Natural killer cell (primary cell): ENCODE results near the gene COP1. TPM values are rescaled to one million over a fixed set of nuclear protein-coding genes. Genes with fewer than 3 reads are reported as not detected.

Experiments used
- ATAC-seq, 3 donors: fragments of 150-1000 bp in 2 of 3; fragments of 200-7000 bp in 1 of 3; cut with Tn5 transposase; 1 replicate in 1 of 3; 2 replicates in 2 of 3; pipeline ENCODE4 v1.10.0; 2021; ENCODE audit warnings: mild to moderate bottlenecking in 2 of 3, moderate library complexity in 2 of 3
- DNase-seq, 2 donors: peaks; one replicate each; pipeline versions ENCODE4 v3.0.0 to v3.0.0-alpha.2; 2013 to 2021; ENCODE audit warnings: mixed read lengths in 1 of 2
- H3K27ac ChIP-seq: one replicate; pipeline ENCODE4 v1.5.1; 2013; ENCODE audit warnings: mild to moderate bottlenecking, low read length
- H3K27me3 ChIP-seq: one replicate; pipeline ENCODE4 v1.6.1; 2013; ENCODE audit warnings: low read length; ENCODE audit not compliant: control insufficient read depth, insufficient read depth
- H3K36me3 ChIP-seq: one replicate; pipeline ENCODE4 v1.6.1; 2013; ENCODE audit warnings: low read length; ENCODE audit not compliant: control insufficient read depth, insufficient read depth
- H3K4me1 ChIP-seq: one replicate; pipeline ENCODE4 v1.6.1; 2013; ENCODE audit warnings: low read length; ENCODE audit not compliant: control insufficient read depth, insufficient read depth
- H3K4me3 ChIP-seq: one replicate; pipeline ENCODE4 v1.5.1; 2013; ENCODE audit warnings: low read length
- H3K9me3 ChIP-seq: one replicate; pipeline ENCODE4 v1.6.1; 2013; ENCODE audit warnings: low read length; ENCODE audit not compliant: control insufficient read depth, insufficient read depth
- H3K27ac Mint-ChIP-seq, 2 donors: one replicate each; pipeline ENCODE4 v1.8.0; 2022; ENCODE audit warnings: mild to moderate bottlenecking in 2 of 2, mixed read lengths in 2 of 2, moderate library complexity in 1 of 2
- H3K27me3 Mint-ChIP-seq, 2 donors: one replicate each; pipeline ENCODE4 v1.8.0; 2022; ENCODE audit warnings: low read depth in 2 of 2, mixed read lengths in 2 of 2
- H3K36me3 Mint-ChIP-seq: one replicate; pipeline ENCODE4 v1.8.0; 2022; ENCODE audit warnings: mixed read lengths
- H3K4me1 Mint-ChIP-seq, 2 donors: one replicate each; pipeline ENCODE4 v1.8.0; 2022; ENCODE audit warnings: mixed read lengths in 2 of 2
- H3K4me3 Mint-ChIP-seq: one replicate; pipeline ENCODE4 v1.8.0; 2022; ENCODE audit warnings: mild to moderate bottlenecking, moderate library complexity, mixed read lengths
- H3K9me3 Mint-ChIP-seq, 2 donors: one replicate each; pipeline ENCODE4 v1.8.0; 2022; ENCODE audit warnings: mixed read lengths in 2 of 2
- WGBS: methylation state at CpG from one replicate; pipeline ENCODE4 v1.1.7; 2013; ENCODE audit warnings: missing lambda C conversion rate; ENCODE audit not compliant: insufficient coverage; 5-methylcytosine and 5-hydroxymethylcytosine counted together
- intact Hi-C: fragments of 100-400 bp; cut with micrococcal nuclease; formaldehyde crosslinking; loops from one replicate; pipeline ENCODE4 v1.14.2; 2022
- total RNA-seq, 4 donors: library from RNA; stranded (reverse); fragments of 120-200 nt in 1 of 4; gene quantifications; one replicate each; pipeline versions ENCODE4 v1.2.3 to v1.2.4, GENCODE V29; 2013 to 2022
- TF ChIP-seq, protein P1 (sequence below): fragments of 200-600 bp; IDR thresholded peaks from one replicate; pipeline ENCODE4 v1.8.0; 2022; ENCODE audit warnings: antibody characterized with exemption

Gene COP1
- total RNA-seq, 3 donors from 2014 or later (not counting 1 experiment from before 2014, with no cell fraction given), result 56.2 to 70.9 (median 60.9) TPM

DNA sequence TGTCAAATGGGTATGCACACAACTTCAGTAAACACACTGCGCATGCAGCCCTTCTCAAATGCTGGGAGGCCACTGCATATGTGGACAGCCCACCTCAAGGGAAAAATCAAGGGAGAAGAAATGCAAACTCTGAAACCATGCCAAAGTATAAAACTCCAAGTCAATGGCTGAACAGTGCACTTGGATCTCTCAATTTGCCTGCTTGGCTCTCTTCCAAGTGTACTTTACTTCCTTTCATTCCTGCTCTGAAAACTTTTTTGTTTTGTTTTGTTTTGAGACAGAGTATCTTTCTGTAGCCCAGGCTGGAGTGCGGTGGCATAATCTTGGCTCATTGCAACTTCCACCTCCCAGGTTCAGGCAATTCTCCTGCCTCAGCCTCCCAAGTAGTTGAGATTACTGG lies 18.8 kb upstream of the COP1 start:
- no peak overlapping the region for H3K27ac ChIP-seq
- no peaks in the 10 kb centered on the region for H3K4me1 ChIP-seq
- H3K36me3 ChIP-seq, result no peaks in the 10 kb centered on the region
- H3K4me1 Mint-ChIP-seq, result no peaks in the 10 kb centered on the region
- DNase-seq, result no peak
- H3K9me3 Mint-ChIP-seq, result no peaks in the 10 kb centered on the region
- H3K4me3 Mint-ChIP-seq, result no peak overlapping the region
- TF ChIP-seq, protein P1, sequence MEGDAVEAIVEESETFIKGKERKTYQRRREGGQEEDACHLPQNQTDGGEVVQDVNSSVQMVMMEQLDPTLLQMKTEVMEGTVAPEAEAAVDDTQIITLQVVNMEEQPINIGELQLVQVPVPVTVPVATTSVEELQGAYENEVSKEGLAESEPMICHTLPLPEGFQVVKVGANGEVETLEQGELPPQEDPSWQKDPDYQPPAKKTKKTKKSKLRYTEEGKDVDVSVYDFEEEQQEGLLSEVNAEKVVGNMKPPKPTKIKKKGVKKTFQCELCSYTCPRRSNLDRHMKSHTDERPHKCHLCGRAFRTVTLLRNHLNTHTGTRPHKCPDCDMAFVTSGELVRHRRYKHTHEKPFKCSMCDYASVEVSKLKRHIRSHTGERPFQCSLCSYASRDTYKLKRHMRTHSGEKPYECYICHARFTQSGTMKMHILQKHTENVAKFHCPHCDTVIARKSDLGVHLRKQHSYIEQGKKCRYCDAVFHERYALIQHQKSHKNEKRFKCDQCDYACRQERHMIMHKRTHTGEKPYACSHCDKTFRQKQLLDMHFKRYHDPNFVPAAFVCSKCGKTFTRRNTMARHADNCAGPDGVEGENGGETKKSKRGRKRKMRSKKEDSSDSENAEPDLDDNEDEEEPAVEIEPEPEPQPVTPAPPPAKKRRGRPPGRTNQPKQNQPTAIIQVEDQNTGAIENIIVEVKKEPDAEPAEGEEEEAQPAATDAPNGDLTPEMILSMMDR, result no peak
- WGBS, result 96% methylated on average over 2 of the region's 2 CpGs
- H3K27me3 ChIP-seq, result no peaks in the 10 kb centered on the region
- no peaks in the 10 kb centered on the region for H3K36me3 Mint-ChIP-seq
- H3K9me3 ChIP-seq, result no peaks in the 10 kb centered on the region
- H3K4me3 ChIP-seq, result no peak overlapping the region
- ATAC-seq, result no peak
- no peak overlapping the region for H3K27ac Mint-ChIP-seq
- H3K27me3 Mint-ChIP-seq, result peaks cover 0 to 4% of the 10 kb centered on the region in 2 donors
- intact Hi-C loops, result no loop called here

DNA sequence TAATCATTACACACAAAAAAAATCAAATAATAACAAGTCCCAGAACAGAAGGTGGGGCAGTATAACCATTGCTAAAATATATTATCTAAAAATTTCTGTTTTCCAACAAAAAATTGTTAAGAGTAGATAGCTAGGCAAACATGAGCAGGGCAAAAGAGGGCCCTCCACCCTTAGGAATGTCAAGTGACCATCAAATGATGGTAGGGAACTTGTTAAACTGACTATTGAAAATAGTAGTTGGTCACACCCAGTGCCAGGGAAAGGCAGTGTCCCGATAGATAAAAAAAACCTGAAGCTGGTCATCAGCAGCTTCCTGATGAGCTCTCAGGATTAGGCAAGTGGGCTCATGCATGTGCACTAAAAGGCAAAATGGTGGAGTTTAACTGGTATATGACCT lies 18.4 kb upstream of the COP1 start:
- H3K36me3 Mint-ChIP-seq, result no peaks in the 10 kb centered on the region
- TF ChIP-seq, protein P1, result no peak
- intact Hi-C loops, result no loop called here

DNA sequence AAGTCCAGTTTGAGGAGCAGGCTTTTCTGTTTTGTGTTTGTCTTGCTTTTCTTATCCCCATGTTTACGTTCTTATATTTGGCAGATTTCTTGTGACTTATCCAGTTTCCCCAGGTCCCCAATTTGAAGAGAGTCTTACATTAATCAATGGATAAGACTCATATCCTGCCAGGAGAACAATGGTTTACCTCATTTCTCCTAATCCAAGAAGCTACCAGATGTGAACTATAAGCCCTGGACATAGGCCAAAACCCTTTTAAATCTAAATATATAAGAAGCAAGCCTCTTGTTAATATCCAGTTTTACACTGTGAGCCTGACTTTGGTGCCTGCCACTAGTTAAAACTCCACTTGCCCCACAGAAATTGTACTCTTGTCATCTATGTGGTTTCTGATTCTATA lies 15.1 kb upstream of the COP1 start:
- H3K9me3 ChIP-seq, result no peaks in the 10 kb centered on the region
- no peaks in the 10 kb centered on the region for H3K27me3 ChIP-seq
- no peaks in the 10 kb centered on the region for H3K36me3 Mint-ChIP-seq
- intact Hi-C loops, result no loop called here
- TF ChIP-seq, protein P1, result no peak
- no peaks in the 10 kb centered on the region for H3K4me1 ChIP-seq
- H3K27me3 Mint-ChIP-seq, result peaks cover 11 to 18% of the 10 kb centered on the region in 2 donors
- no peak overlapping the region for H3K27ac Mint-ChIP-seq
- no peak overlapping the region for H3K27ac ChIP-seq
- H3K36me3 ChIP-seq, result no peaks in the 10 kb centered on the region
- H3K4me3 ChIP-seq, result no peak overlapping the region
- WGBS, result 92% methylated on average over 1 of the region's 1 CpG
- no peaks in the 10 kb centered on the region for H3K9me3 Mint-ChIP-seq
- ATAC-seq (no peak), DNase-seq (no peak)
- no peak overlapping the region for H3K4me3 Mint-ChIP-seq
- no peaks in the 10 kb centered on the region for H3K4me1 Mint-ChIP-seq

More for the DNA sequence above, 18.4 kb upstream of the COP1 start:
- 82% methylated on average over 1 of the region's 1 CpG for WGBS
- Histone ChIP-seq H3K4me3 (no peak overlapping the region), H3K36me3 (no peaks in the 10 kb centered on the region), H3K27ac (no peak overlapping the region), H3K9me3 (no peaks in the 10 kb centered on the region), H3K27me3 (no peaks in the 10 kb centered on the region), H3K4me1 (no peaks in the 10 kb centered on the region)
- no peaks in the 10 kb centered on the region for H3K9me3 Mint-ChIP-seq
- peaks cover 0 to 4% of the 10 kb centered on the region in 2 donors for H3K27me3 Mint-ChIP-seq
- no peak for ATAC-seq
- DNase-seq, result no peak
- H3K27ac Mint-ChIP-seq, result no peak overlapping the region
- no peak overlapping the region for H3K4me3 Mint-ChIP-seq
- no peaks in the 10 kb centered on the region for H3K4me1 Mint-ChIP-seq

DNA sequence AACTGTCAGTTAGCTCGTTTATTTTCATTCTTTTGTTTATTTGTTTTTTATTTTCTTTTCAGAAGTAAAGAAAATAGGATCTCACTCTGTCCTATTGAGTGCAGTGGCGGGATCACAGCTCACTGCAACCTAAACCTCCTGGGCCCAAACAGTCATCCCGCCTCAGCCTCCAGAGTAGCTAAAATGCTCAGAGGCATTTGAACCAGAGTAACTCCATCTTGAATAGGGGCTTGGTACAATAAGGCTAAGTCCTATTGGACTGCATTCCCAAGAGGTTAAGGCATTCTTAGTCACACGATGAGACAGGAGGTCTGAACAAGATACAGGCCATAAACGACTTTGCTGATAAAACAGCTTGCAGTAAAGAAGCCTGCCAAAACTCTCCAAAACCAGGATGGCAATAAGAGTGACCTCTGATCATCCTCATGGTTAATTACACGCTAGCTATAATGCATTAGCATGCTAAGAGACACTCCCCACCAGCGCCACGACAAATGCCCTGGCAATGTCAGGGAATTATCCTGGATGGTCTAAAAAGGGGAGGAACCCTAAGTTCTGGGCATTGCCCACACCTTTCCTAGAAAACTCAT lies 13.1 kb upstream of the COP1 start:
- no peaks in the 10 kb centered on the region for H3K4me1 ChIP-seq
- no peaks in the 10 kb centered on the region for H3K9me3 ChIP-seq
- no peak overlapping the region for H3K4me3 ChIP-seq
- Mint-ChIP-seq H3K27me3 (peaks cover 19 to 34% of the 10 kb centered on the region in 2 donors), H3K27ac (no peak overlapping the region), H3K36me3 (no peaks in the 10 kb centered on the region), H3K4me3 (no peak overlapping the region), H3K4me1 (no peaks in the 10 kb centered on the region), H3K9me3 (no peaks in the 10 kb centered on the region)
- intact Hi-C loops, result no loop called here
- TF ChIP-seq, protein P1, result no peak
- no peak for ATAC-seq
- WGBS, result 92% methylated on average over 7 of the region's 8 CpGs
- no peak for DNase-seq
- no peaks in the 10 kb centered on the region for H3K36me3 ChIP-seq
- no peaks in the 10 kb centered on the region for H3K27me3 ChIP-seq
- H3K27ac ChIP-seq, result no peak overlapping the region
